Amniotic stem cell (primary cell): ENCODE measurements around the gene GRIA4.

Source experiments
- DNase-seq: peaks from one replicate; lab custom pipeline; 2025; lab: John Stamatoyannopoulos, UW

Gene GRIA4

GRCh38 chr11:105789579-105790420 is 179.9 kb downstream of the GRIA4 start:
- DNase-seq, result no peak

- DNase-seq, result no peak
These were observed 181.0 kb downstream of the GRIA4 start for GRCh38 chr11:105790840-105791239.

- DNase-seq, result no peak
These were observed 183.2 kb downstream of the GRIA4 start for GRCh38 chr11:105793092-105793491.

- DNase-seq, result no peak
These were observed 189.4 kb downstream of the GRIA4 start for GRCh38 chr11:105799263-105799662.

GRCh38 chr11:105799728-105800462 is 190.0 kb downstream of the GRIA4 start:
- DNase-seq, result no peak

- no peak for DNase-seq
These were observed 192.5 kb downstream of the GRIA4 start for GRCh38 chr11:105802390-105802789.

- DNase-seq, result no peak
These were observed 201.4 kb downstream of the GRIA4 start for GRCh38 chr11:105811242-105811641.

- DNase-seq, result no peak
These were observed 211.5 kb downstream of the GRIA4 start for GRCh38 chr11:105821372-105821771.

GRCh38 chr11:105821781-105822180 is 211.9 kb downstream of the GRIA4 start:
- DNase-seq, result no peak

- no peak for DNase-seq
These were observed 213.7 kb downstream of the GRIA4 start for GRCh38 chr11:105823495-105824033.

GRCh38 chr11:105824457-105825013 is 214.7 kb downstream of the GRIA4 start:
- no peak for DNase-seq

- DNase-seq, result no peak
These were observed 215.3 kb downstream of the GRIA4 start for GRCh38 chr11:105825141-105825540.

- no peak for DNase-seq
These were observed 218.0 kb downstream of the GRIA4 start for GRCh38 chr11:105827906-105828305.

GRCh38 chr11:105829084-105829483 is 219.2 kb downstream of the GRIA4 start:
- no peak for DNase-seq

GRCh38 chr11:105834461-105834860 is 224.6 kb downstream of the GRIA4 start:
- DNase-seq, result no peak

- DNase-seq, result no peak
These were observed 229.0 kb downstream of the GRIA4 start for GRCh38 chr11:105838668-105839384.

GRCh38 chr11:105840391-105840790 is 230.5 kb downstream of the GRIA4 start:
- DNase-seq, result no peak

- DNase-seq, result no peak
These were observed 242.5 kb downstream of the GRIA4 start for GRCh38 chr11:105852403-105852802.

- no peak for DNase-seq
These were observed 244.4 kb downstream of the GRIA4 start for GRCh38 chr11:105854269-105854668.

GRCh38 chr11:105856954-105857353 is 247.1 kb downstream of the GRIA4 start:
- DNase-seq, result no peak

GRCh38 chr11:105857728-105858127 is 247.9 kb downstream of the GRIA4 start:
- DNase-seq, result no peak

- no peak for DNase-seq
These were observed 249.0 kb downstream of the GRIA4 start for GRCh38 chr11:105858841-105859240.
